GM12874 (cell line): ENCODE results near the gene PLEKHA7.

Source experiments
- CTCF ChIP-seq: IDR thresholded peaks from 2 replicates; pipeline ENCODE4 v1.5.1; 2011; ENCODE audit warnings: low read depth, mild to moderate bottlenecking, control low read depth, low read length, moderate library complexity; ENCODE audit not compliant: insufficient read depth

The PLEKHA7 gene

GRCh38 chr11:16854979-16855378, 159.2 kb downstream of the PLEKHA7 start:
- TF ChIP-seq CTCF: no peak

GRCh38 chr11:16853859-16854258, 160.4 kb downstream of the PLEKHA7 start:
- TF ChIP-seq CTCF: no peak

GRCh38 chr11:16853266-16853665, 160.9 kb downstream of the PLEKHA7 start:
- TF ChIP-seq CTCF: no peak

- no peak for TF ChIP-seq CTCF
Observed at GRCh38 chr11:16846305-16846704, 167.9 kb downstream of the PLEKHA7 start.

- TF ChIP-seq CTCF: no peak
Observed at GRCh38 chr11:16844268-16844771, 169.9 kb downstream of the PLEKHA7 start.

- TF ChIP-seq CTCF: no peak
Observed at GRCh38 chr11:16843294-16843693, 170.9 kb downstream of the PLEKHA7 start.

GRCh38 chr11:16841984-16842383, 172.2 kb downstream of the PLEKHA7 start:
- no peak for TF ChIP-seq CTCF
